HPDE6-E6E7 (cell line): ENCODE measurements around the gene BSND.

Source experiments
- DNase-seq: peaks from one replicate; pipeline ENCODE4 v3.0.0; 2011; ENCODE audit warnings: missing footprints; ENCODE audit errors: extremely low spot score

Gene BSND

DNA sequence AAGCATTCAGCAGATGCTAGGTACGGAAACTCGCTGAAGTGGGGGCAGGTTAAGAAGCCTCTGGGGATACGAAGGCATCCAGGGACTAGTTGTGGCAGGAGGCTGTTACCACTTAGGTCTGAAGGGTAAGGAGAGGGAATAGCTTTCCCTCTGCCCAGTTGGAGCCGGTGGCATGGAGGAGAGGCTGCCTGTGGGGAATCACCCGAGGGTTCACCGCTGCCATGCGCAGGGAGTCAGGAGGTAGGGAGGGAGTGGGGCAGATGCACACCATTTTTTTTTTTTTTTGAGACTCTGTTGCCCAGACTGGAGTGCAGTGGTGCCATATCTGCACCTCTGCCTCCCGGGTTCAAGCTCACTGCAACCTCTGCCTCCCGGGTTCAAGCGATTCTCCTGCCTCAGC, 46.7 kb downstream of the BSND start:
- no peak for DNase-seq

DNA sequence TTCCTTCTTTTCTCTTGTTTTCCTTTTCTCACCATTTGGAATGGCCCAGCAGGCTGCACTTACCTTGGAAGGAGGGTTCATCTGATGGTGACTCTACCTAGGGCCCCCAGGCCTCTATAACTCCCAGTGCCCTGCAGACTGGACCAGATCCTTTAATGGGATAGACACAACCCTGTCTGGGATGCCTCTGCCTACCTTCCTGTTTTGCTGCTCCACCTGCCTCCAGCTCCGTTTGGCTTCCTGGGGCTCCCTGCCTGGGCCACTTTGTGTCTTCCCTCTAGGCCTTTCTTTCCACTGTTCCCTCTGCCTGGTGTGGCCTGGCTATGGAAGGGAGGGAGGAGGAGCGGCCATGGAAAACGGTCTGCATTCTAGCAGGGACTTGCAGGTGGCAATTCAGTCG, 48.1 kb downstream of the BSND start:
- DNase-seq, result no peak

DNA sequence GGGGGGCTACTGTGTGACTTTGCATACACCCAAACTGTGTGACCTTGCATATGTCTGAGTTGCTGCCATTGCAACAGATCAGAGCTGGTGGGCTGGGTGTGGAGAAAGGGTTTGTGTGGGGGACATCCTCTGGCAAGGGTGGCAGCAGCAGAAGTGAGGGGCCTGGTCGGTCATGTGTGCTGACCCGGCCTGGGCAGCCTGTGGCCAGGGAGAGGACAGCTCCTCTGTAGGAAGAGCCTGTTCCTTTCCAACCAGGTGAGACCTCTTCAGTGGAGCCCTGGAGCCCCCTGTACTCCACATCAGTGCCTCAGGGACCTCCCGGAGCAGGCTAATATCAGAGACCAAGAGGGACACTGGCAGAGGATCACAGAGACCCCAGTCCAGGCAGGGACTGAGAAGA, 48.9 kb downstream of the BSND start:
- no peak for DNase-seq

DNA sequence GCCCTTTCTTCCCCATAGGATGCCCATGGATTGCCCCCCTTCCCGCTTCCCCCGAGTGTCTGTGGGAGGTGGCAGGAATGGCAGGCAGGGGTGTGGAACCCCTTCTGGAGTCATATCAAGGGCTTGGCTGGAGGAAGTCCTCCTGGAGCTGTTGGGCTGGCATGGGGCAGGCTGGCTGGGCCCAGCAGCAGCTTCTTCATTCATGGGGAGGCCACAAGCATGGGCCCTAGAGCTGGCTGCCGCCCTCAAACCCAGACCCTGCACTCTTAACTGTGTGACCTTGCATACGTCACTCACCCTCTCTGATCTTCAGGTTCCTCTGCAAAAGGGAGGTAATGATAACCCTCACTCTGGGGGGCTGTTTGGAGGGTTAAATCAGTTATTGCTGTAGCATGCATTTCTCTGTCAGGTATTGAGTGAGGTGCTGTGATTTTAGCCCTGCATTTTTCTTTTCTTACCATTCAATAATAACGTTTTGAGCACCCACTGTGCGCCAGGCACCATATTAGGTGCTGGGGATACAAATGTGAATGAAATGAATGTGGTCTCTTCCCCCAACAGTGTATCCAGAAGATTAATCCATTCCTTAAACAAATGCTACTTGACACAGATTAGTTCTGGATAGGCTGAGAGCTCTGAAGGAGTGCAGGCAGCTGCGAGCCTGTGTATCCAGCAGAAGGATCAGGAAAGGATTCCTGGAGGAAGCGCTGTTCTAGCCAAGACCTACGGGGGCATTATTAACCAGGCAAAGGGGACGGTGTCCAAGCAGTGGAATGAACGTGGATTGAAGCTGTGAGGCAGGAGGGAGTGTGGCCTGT, 49.9 kb downstream of the BSND start:
- DNase-seq, result no peak

DNA sequence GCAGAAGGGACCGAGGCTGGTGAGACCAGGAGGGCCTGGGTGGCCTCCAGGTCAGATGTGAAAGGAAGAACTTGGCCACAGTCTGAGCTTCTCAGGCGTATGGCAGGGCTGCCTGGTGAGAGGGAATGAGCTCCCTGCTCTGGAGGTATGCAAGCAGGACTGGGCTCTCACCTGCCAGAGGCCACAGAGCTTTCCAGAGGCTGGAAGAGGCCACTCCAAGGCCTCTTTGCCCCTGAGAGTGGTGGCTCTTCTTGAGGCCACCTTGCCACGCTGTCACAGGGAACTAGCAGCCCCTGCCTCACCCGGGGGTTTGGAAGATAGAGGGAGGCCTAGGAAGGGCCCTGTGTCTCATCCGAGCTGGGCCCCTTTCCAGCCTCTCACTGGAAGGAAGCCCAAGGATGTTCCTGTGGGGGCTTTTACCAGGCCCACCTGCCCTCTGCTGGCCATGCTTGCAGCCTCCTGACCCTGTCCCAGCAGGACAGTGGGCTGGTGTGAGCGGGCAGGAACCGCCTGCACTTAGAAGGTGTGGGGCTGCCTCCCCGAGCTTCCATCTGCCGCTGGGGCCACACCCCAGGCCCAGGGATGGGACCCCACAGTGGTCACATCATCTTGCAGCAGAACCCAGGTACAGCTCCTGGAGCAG, 50.7 kb downstream of the BSND start:
- DNase-seq, result no peak

- DNase-seq, result no peak
Measured at GRCh38 chr1:55049914-55050278, 51.2 kb downstream of the BSND start.

DNA sequence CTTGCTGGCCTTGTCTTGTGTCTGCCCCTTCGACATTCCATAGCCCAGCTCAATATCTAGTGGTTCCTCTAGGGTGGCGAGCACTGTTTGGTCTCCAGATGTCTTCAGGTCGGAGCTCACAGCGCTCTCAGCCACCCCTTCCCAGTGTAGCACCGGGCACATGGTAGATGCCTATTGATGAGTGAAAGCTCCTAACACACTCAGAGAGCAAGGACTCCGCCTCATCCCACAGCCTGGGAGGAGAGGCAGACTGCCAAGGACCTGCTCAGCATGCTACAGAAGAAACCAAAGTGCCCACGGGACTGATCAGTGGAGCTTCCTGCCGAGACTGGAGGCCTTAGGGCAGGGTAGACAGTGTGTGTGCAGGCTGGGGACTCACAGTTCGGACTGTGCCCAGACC, 51.5 kb downstream of the BSND start:
- DNase-seq, result no peak

DNA sequence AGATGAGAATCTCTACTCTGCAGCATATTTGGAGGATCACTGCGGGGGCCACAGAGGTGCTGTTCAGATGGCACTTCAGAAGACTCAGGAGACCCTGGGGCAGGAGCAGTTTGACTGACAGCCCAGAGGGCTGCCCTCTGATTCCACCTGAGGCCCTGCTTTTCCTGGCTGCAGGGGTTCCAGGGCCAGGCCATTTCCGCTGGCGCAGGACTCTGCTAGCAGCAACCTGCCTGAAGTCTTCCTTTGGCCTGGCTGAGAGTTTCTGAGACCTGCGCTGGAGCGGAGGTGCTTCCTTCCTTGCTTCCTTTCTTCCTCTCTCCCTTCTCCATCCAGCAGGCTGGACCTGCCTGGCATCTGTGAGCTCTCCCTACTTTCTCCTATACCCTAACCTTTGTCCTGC, 52.4 kb downstream of the BSND start:
- no peak for DNase-seq

DNA sequence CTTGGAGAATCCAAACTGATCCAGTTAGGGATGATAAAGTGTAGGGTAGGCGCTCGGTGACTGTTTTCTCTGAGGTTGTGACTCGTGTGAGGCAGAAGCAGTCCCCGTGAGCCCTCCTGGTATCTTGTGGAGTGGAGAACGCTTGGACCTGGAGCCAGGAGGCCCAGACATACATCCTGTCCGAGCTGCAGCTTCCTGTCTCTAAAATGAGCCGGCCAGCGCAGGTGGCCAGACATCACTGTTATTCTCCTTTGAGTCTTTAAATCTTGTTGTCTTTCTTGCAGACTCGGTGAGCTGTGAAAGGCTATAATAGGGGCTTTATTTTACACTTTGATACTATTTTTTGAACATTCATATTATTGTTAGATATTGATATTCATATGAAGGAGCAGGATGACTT, 52.9 kb downstream of the BSND start:
- DNase-seq, result no peak

DNA sequence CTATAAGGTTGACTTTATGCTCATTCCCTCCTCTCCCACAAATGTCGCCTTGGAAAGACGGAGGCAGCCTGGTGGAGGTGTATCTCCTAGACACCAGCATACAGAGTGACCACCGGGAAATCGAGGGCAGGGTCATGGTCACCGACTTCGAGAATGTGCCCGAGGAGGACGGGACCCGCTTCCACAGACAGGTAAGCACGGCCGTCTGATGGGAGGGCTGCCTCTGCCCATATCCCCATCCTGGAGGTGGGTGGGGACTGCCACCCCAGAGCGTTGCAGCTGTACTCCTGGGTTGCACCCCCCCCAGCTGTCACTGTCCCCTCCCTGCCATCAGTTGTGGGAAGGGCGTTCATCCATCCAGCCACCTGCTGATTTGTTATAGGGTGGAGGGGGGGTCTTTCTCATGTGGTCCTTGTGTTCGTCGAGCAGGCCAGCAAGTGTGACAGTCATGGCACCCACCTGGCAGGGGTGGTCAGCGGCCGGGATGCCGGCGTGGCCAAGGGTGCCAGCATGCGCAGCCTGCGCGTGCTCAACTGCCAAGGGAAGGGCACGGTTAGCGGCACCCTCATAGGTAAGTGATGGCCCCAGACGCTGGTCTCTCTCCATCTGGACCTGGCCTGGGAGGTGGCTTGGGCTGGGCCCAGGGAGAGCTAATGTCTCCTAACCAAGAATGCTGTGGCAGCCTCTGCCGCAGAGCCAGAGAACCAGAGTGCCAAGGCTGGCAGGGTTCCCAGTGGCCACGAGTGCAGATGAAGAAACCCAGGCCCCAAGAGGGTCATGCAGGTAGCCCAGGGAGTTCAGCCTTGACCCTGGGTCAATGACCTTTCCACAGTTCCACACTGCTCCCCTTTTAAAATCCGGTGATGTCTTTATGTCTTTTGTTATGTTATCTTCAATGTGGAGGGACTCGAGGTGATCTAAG, 53.7 kb downstream of the BSND start:
- DNase-seq, result no peak

DNA sequence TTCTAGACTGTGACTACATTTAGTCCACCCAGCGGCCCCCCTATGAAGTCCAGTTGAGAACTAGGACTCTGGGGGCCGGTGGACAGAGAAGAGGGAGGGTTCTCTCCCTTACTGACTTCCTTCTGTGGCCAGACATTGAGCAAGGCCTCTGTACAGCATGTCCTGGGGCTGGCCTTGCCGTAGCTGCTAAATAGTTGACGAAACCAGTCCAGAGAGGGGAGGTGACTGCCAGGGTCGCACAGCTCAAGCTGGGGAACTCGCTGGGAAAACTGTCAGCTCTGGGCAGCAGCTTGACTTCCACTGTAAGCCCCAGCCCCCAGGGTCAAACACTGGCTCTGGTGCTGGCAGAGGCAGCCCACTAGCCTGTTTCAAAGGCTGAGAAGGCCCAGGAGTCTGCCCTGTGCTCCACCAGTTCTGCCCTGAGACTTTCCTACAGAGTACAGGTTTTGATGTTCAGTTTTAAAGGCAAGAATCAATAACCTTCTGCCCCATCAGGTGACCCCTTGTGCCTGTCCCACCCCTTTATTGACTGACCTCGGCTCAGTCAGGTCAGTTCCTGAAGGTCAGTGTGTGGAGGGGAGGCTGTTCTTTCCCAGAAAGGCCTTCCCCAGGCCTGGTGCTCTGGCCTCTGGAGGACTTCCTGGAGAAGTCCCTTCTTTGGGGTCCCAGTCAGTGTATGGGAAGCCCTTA, 54.7 kb downstream of the BSND start:
- DNase-seq, result no peak

- no peak for DNase-seq
Measured at GRCh38 chr1:55054396-55054795, 55.7 kb downstream of the BSND start.

DNA sequence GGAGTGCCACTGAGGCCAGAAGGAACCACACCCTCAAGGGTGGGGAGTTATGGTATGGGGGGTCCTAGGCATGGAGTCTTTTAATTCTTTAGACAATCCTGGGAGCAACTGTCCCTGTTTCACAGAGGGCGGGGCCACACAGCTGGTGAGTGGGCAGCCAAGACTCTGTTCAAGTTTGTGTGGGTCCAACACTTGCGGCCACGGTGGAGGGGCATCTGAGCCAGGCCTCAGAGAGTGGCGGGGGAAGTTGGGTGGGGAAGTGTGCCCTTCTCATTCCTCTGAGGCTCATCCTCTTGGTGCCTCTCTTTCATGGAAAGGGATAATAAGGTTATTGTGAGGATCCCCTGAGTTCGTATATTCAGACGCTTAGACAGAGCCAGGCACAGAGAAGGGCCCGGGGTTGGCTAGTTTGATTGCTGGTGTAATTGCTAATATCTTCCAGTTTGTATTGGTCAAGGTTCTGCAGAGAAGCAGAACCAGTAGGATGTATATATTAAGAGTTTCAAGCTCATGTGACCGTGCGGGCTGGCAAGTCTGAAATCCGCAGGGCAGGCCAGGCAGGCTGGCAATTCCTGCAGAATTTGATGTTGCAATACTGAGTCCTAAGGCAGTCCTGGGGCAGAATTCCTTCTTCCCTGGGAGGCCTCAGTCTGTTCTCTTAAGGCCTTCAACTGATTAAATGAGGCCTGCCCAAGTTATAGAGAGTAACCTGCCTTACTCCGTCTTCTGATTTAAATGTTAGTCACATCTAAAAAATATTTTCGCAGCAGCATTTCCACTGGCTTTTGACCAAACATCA, 56.5 kb downstream of the BSND start:
- no peak for DNase-seq

DNA sequence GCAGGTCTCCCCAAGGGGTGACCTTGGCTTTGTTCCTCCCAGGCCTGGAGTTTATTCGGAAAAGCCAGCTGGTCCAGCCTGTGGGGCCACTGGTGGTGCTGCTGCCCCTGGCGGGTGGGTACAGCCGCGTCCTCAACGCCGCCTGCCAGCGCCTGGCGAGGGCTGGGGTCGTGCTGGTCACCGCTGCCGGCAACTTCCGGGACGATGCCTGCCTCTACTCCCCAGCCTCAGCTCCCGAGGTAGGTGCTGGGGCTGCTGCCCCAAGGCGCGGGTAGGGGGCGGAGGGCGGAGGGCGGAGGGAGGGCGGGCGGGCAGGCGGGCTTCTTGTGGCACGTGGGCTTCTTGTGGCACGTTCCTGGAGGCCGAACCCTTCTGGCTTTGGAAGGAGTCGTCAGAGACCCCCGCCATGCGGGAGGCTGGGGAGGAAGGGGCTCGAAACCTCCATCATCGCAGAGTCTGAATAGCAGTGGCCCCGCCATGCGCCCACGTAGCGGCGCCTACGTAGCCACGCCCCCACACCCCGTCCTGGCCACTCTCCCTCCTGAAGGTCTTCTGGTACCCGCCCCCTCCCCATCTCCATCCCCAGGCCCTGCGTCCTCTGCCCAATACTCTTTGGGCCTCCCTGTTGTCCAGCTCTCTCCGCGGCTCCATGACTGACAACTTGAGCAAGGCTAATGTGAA, 57.4 kb downstream of the BSND start:
- DNase-seq, result no peak

DNA sequence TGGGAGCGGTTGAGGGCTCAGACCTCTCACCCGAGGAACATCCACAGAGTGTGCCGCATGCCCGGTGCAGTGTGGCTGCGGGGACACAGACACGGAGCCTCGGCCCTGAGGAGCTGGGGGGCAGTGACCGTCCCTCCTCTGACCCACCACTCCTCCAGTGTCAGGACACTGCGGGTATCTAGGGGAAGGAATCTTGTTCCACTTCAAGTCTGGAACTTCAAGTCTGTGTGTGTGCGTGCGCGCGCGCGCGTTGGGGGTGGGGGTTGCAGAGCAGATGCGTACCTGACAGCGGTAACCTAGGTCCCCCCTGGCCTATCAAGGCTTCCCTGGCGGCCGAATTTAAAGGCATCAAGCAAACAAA, 57.9 kb downstream of the BSND start:
- DNase-seq, result no peak

DNA sequence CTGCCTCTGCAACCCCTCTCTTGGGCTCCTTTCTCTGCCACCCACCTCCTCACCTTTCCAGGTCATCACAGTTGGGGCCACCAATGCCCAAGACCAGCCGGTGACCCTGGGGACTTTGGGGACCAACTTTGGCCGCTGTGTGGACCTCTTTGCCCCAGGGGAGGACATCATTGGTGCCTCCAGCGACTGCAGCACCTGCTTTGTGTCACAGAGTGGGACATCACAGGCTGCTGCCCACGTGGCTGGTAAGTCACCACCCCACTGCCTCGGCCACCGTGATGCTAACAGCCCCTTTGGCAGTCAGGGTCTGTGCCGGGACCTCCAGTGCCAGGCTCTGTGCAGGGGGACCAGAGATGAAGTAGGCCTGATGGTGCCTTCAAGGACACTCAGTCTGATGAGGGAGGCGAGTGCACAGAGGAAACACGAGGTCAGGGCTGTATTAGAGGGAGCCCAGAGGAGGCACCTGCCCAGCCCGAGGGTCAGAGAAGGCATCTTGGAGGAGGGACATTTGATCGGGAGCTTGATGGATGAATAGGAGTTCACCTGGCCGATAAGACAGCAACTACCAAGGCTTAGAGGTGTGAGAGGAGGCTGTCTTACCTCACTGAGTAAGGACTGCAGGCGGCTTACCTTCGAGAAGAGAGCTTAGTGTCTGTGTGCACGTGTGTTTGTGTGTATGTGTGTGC, 58.7 kb downstream of the BSND start:
- DNase-seq, result no peak

- DNase-seq, result no peak
Measured at GRCh38 chr1:55057956-55058298, 59.2 kb downstream of the BSND start.

DNA sequence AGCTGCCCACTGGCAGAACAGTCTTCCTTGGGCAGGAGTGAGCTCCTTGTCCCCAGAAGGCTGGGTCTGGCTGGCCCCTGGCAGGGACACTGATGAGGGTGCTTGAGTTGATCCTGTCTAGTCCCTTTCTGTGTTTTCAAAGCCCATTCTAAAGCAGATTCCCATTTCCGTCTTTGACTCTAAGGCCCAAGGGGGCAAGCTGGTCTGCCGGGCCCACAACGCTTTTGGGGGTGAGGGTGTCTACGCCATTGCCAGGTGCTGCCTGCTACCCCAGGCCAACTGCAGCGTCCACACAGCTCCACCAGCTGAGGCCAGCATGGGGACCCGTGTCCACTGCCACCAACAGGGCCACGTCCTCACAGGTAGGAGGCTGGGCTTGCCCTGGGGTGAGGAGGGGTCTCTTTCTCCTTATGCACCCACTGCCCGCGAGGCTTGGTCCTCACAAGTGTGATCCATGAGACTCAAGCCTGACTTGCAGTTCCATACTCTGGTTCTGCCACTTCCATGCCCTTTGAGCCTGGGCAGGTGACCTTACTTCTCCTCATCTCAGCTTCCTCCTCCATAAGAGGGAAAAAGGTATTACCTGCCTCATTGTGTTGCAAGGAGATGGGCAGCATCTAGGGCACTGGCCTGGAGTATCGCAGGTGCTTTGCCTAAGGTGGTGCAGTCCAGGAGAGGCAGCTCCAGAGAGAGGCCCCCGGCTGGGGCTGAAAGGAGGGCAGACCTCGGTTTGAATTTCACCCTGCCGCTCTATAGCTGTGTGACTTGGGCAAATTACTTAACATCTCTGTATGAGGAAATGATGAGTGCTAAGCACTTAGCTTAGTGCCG, 60.8 kb downstream of the BSND start:
- DNase-seq, result no peak
